CD14-positive monocyte (primary cell): ENCODE results near the gene TNNI3K. TPM values are rescaled to one million over a fixed set of nuclear protein-coding genes. Genes with fewer than 3 reads are reported as not detected.

Experiments used
- DNase-seq, 3 donors: peaks; one replicate each; pipeline ENCODE4 v3.0.0-alpha.2; 2011 to 2022
- H2AFZ ChIP-seq: 2 replicates; pipeline ENCODE4 v1.6.0; 2012; ENCODE audit warnings: mild to moderate bottlenecking, low read depth, low read length, inconsistent platforms; ENCODE audit not compliant: insufficient read depth, poor library complexity, severe bottlenecking
- H3K27ac ChIP-seq, 2 donors: 1 replicate in 1 of 2; 2 replicates in 1 of 2; pipeline ENCODE4 v1.5.1; 2012 to 2013; ENCODE audit warnings: low read length in 2 of 2, control low read depth in 1 of 2, inconsistent platforms in 1 of 2, low read depth in 1 of 2, mild to moderate bottlenecking in 1 of 2
- H3K27me3 ChIP-seq, 2 donors: one replicate each; pipeline versions ENCODE4 v1.6.0 to v1.6.1; 2011 to 2013; ENCODE audit warnings: low read length in 2 of 2; ENCODE audit not compliant: control insufficient read depth in 2 of 2, insufficient read depth in 2 of 2
- H3K36me3 ChIP-seq, 2 donors: replicated peaks in 1 of 2; 1 replicate in 1 of 2; 2 replicates in 1 of 2; pipeline versions ENCODE4 v1.5.1 to v1.6.1; 2012 to 2013; ENCODE audit warnings: low read length in 2 of 2, control low read depth in 1 of 2, inconsistent platforms in 1 of 2, mild to moderate bottlenecking in 1 of 2; ENCODE audit not compliant: insufficient read depth in 2 of 2, control insufficient read depth in 1 of 2
- H3K4me1 ChIP-seq, 2 donors: 1 replicate in 1 of 2; 2 replicates in 1 of 2; pipeline versions ENCODE4 v1.5.1 to v1.6.1; 2012 to 2013; ENCODE audit warnings: low read length in 2 of 2, control low read depth in 1 of 2, inconsistent platforms in 1 of 2, mild to moderate bottlenecking in 1 of 2, moderate library complexity in 1 of 2; ENCODE audit not compliant: insufficient read depth in 2 of 2, control insufficient read depth in 1 of 2
- H3K4me2 ChIP-seq: replicated peaks from 2 replicates; pipeline ENCODE3; 2012; ENCODE audit warnings: low read length, moderate library complexity, mild to moderate bottlenecking; ENCODE audit not compliant: poor library complexity, severe bottlenecking; ENCODE audit errors: extremely low read depth
- H3K4me3 ChIP-seq, 3 experiments: fragments of 200-600 bp in 1 of 3; sonication (generic) in 1 of 3; replicated peaks in 1 of 3; 1 replicate in 2 of 3; 2 replicates in 1 of 3; pipeline ENCODE4 v1.5.1; 2011 to 2013; ENCODE audit warnings: low read length in 3 of 3, mild to moderate bottlenecking in 3 of 3, control low read depth in 2 of 3, low read depth in 2 of 3, inconsistent platforms in 1 of 3, moderate library complexity in 1 of 3
- H3K79me2 ChIP-seq: 2 replicates; pipeline ENCODE4 v1.6.0; 2012; ENCODE audit warnings: mild to moderate bottlenecking, control low read depth, inconsistent platforms, low read length, moderate library complexity; ENCODE audit not compliant: insufficient read depth
- H3K9ac ChIP-seq: 2 replicates; pipeline ENCODE4 v1.6.0; 2017; ENCODE audit warnings: low read length, mild to moderate bottlenecking; ENCODE audit not compliant: insufficient read depth, poor library complexity, severe bottlenecking
- H3K9me3 ChIP-seq, 2 donors: replicated peaks in 1 of 2; 1 replicate in 1 of 2; 2 replicates in 1 of 2; pipeline versions ENCODE4 v1.5.1 to v1.6.1; 2012 to 2013; ENCODE audit warnings: low read length in 2 of 2, control low read depth in 1 of 2; ENCODE audit not compliant: control insufficient read depth in 1 of 2, insufficient read depth in 1 of 2
- H4K20me1 ChIP-seq: 2 replicates; pipeline ENCODE4 v1.6.0; 2012; ENCODE audit warnings: mild to moderate bottlenecking, low read length, control low read depth, moderate library complexity; ENCODE audit not compliant: insufficient read depth
- H3K27ac Mint-ChIP-seq, 7 donors: one replicate each; pipeline ENCODE4 v1.8.0; 2020; ENCODE audit warnings: mild to moderate bottlenecking in 7 of 7, mixed read lengths in 7 of 7, moderate library complexity in 6 of 7, inconsistent platforms in 2 of 7
- H3K27me3 Mint-ChIP-seq, 3 donors: one replicate each; pipeline ENCODE4 v1.8.0; 2021 to 2022; ENCODE audit warnings: low read depth in 3 of 3, mild to moderate bottlenecking in 3 of 3, mixed read lengths in 3 of 3, moderate library complexity in 3 of 3, inconsistent platforms in 1 of 3
- H3K36me3 Mint-ChIP-seq, 2 donors: one replicate each; pipeline ENCODE4 v1.8.0; 2020; ENCODE audit warnings: mixed read lengths in 2 of 2, inconsistent platforms in 1 of 2, mild to moderate bottlenecking in 1 of 2
- H3K4me1 Mint-ChIP-seq: one replicate; pipeline ENCODE4 v1.8.0; 2020; ENCODE audit warnings: mild to moderate bottlenecking, mixed read lengths
- H3K4me3 Mint-ChIP-seq, 2 donors: one replicate each; pipeline ENCODE4 v1.8.0; 2020; ENCODE audit warnings: mild to moderate bottlenecking in 2 of 2, mixed read lengths in 2 of 2, moderate library complexity in 1 of 2
- H3K9me3 Mint-ChIP-seq, 7 donors: one replicate each; pipeline ENCODE4 v1.8.0; 2020 to 2022; ENCODE audit warnings: mixed read lengths in 7 of 7, mild to moderate bottlenecking in 6 of 7, moderate library complexity in 6 of 7, inconsistent platforms in 2 of 7
- CTCF ChIP-seq: fragments of 200-600 bp; IDR thresholded peaks from one replicate; pipeline ENCODE4 v1.8.0; 2022; ENCODE audit warnings: antibody characterized with exemption, mild to moderate bottlenecking
- WGBS: methylation state at CpG from one replicate; pipeline ENCODE4 v1.1.5; 2013; ENCODE audit warnings: missing lambda C conversion rate; ENCODE audit not compliant: insufficient coverage; 5-methylcytosine and 5-hydroxymethylcytosine counted together
- intact Hi-C, 2 donors: fragments of 100-400 bp; cut with micrococcal nuclease; formaldehyde crosslinking; loops; one replicate each; pipeline versions ENCODE4 v1.15.0 to v1.15.1; 2023
- polyA plus RNA-seq, 3 donors: library from polyadenylated mRNA; depleted of rRNA in 1 of 3; unstranded in 2 of 3; stranded (reverse) in 1 of 3; fragments of 300-500 nt in 2 of 3; fragments of >200 nt in 1 of 3; fragmentation: Illumina TruSeq in 2 of 3; gene quantifications; 1 replicate in 2 of 3; 2 replicates in 1 of 3; pipeline ENCODE4 v1.2.3, GENCODE V29; 2012 to 2021

TNNI3K gene
- polyA plus RNA-seq, 3 donors, result 0.51 TPM; not detected in 2

- Mint-ChIP-seq H3K4me1 (no peaks in the 10 kb centered on the region), H3K36me3 (no peaks in the 10 kb centered on the region), H3K4me3 (no peak overlapping the region), H3K9me3 (peaks cover 0 to 5% (median 2%) of the 10 kb centered on the region in 7 donors), H3K27me3 (no peaks in the 10 kb centered on the region), H3K27ac (no peak overlapping the region)
- no CpG with 5 or more reads among the region's 3 CpGs for WGBS
- no peak for DNase-seq
- H3K4me3 ChIP-seq, result no peak overlapping the region
- no peak overlapping the region for H2AFZ ChIP-seq
- H3K9me3 ChIP-seq, result peaks cover 0 to 3% of the 10 kb centered on the region in 2 donors
- H3K4me1 ChIP-seq, result no peaks in the 10 kb centered on the region
- H3K9ac ChIP-seq, result no peak overlapping the region
- no peak for TF ChIP-seq CTCF
- no peak overlapping the region for H3K4me2 ChIP-seq
- intact Hi-C loops, result no loop called here
- no peaks in the 10 kb centered on the region for H4K20me1 ChIP-seq
- H3K27ac ChIP-seq, result no peak overlapping the region
- no peaks in the 10 kb centered on the region for H3K79me2 ChIP-seq
- no peaks in the 10 kb centered on the region for H3K36me3 ChIP-seq
- no peaks in the 10 kb centered on the region for H3K27me3 ChIP-seq
Measured at GRCh38 chr1:74412244-74412643, 177.1 kb downstream of the TNNI3K start.

GRCh38 chr1:74415935-74416334 lies 180.7 kb downstream of the TNNI3K start:
- Mint-ChIP-seq H3K27ac (no peak overlapping the region), H3K9me3 (peaks cover 0 to 5% (median 0%) of the 10 kb centered on the region in 7 donors), H3K36me3 (no peaks in the 10 kb centered on the region), H3K4me3 (no peak overlapping the region), H3K27me3 (no peaks in the 10 kb centered on the region), H3K4me1 (no peaks in the 10 kb centered on the region)
- H3K36me3 ChIP-seq, result no peaks in the 10 kb centered on the region
- H3K9me3 ChIP-seq, result peaks cover 0 to 3% of the 10 kb centered on the region in 2 donors
- no peaks in the 10 kb centered on the region for H4K20me1 ChIP-seq
- H3K4me1 ChIP-seq, result no peaks in the 10 kb centered on the region
- no peak overlapping the region for H2AFZ ChIP-seq
- no peak overlapping the region for H3K27ac ChIP-seq
- H3K9ac ChIP-seq, result no peak overlapping the region
- H3K4me2 ChIP-seq, result no peak overlapping the region
- H3K4me3 ChIP-seq, result no peak overlapping the region
- no peaks in the 10 kb centered on the region for H3K27me3 ChIP-seq
- H3K79me2 ChIP-seq, result no peaks in the 10 kb centered on the region
- WGBS, result 79% methylated on average over 4 of the region's 5 CpGs
- no peak for TF ChIP-seq CTCF
- intact Hi-C loops, result no loop called here
- no peak for DNase-seq
